Endometrial microvascular endothelial cells (primary cell): ENCODE measurements around the gene DPH7. TPM values are rescaled to one million over a fixed set of nuclear protein-coding genes. Genes with fewer than 3 reads are reported as not detected.

Experiments
- in situ Hi-C: cut with HindIII; loops from 2 replicates; pipeline ENCODE4 v1.10.0; 2017; ENCODE audit warnings: low sequenced_read_pairs, low pct_unique_long_range_greater_than_20kb; ENCODE audit errors: inconsistent ontology term
- total RNA-seq: library from RNA; depleted of rRNA; stranded (reverse); fragments of >200 nt; gene quantifications from one replicate; pipeline ENCODE4 v1.2.3, GENCODE V29; 2015; ENCODE audit errors: inconsistent ontology term

The DPH7 gene
- total RNA-seq, 1 donor from 2014 or later, result 37.2 TPM

DNA sequence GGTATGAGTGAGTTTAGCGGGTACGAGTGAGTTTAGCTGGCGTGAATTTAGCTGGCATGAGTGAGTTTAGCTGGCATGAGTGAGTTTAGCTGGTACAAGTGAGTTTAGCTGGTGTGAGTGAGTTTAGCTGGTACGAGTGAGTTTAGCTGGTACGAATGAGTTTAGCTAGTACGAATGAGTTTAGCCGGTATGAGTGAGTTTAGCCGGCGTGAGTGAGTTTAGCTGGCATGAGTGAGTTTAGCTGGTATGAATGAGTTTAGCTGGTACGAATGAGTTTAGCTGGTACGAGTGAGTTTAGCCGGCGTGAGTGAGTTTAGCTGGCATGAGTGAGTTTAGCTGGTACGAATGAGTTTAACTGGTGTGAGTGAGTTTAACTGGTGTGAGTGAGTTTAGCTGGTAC is 69.5 kb downstream of the DPH7 start:
- in situ Hi-C loops, result no loop called here

DNA sequence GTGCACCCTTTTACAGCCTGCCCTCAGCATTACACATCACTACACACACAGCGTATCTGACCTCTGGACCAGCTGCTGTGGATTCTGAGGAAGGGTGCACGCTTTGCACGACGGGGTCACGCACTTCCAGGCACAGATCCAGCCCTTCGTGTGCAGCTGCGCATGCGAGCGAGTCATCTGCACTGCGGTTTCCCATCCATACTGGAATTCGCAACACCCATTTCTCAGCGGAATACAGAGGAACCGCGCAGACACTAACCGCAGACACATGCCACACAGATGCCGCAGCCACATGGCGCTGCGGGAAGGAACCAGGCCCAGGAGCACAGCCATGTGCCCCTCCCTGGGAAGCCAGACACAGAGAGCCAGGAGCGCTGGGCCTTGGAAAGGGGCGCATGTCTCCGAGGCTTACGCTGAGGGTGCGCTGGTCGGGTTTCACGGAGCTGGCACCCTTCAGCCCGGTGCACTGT is 72.0 kb downstream of the DPH7 start:
- in situ Hi-C loops, result no loop called here

DNA sequence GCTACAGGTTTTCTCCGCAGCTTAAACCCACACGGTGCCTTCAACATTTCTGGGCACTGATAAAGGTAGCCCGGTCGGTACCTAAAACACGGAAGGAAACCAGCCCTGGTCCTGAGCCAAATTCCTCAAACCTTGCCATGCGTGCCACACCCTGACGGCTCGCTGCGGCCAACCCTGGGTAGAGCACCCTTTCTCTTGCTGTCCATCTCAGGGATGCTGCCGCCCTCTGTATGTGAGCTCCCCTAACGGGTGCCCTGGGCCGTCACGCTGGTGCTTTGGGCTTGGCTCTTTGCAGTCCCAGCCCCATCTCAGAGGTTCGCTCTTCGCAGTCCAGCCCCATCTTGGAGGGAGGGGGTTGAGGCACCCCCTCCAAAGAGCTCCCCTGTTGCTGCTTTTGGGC is 72.5 kb downstream of the DPH7 start:
- in situ Hi-C loops, result no loop called here

DNA sequence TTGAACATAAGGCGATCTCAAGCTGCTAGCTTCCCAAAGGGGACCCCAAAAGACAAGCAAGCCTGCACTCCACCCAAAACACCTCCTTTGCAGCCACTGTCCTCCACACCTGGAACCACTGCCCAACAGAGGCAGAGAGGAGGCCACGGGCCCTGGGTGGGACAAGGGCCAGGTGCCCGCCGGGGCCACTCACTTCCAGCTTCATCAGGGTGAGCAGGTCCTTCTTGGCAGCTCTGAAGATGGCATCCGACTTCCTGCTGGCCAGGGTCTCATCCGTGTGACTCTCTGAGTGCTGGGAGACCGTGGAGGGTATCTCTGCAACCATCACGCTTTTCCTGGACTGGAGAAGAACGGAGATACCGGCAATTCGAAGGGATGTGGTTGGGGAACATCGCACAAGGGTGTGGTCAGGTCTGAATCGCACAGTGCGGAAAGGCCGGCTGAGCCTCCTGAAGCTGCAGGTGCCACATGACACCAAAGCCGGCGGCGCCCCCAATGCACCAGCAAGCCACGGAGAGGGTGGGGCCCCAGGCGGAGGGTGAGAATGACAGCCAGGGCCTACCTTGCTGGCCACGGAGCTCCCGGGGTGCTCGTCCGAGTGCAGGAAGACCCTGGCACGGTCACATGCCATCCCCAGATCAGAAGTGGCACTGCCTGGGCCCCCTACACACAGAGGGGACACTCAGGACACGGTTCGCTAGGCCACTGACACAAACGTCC is 73.1 kb downstream of the DPH7 start:
- in situ Hi-C loops, result no loop called here

Other genes starting within 250 kb of the DPH7 start
- gene EXD3, start 155.8 kb downstream of the DPH7 start, total RNA-seq, result 4.0 TPM
- 0.74 TPM for gene NOXA1, start 155.5 kb downstream of the DPH7 start, total RNA-seq
- gene ENTPD8, start 137.6 kb downstream of the DPH7 start, total RNA-seq, result not detected
- gene NSMF, start 119.6 kb downstream of the DPH7 start, total RNA-seq, result 43.8 TPM
- under 0.01 TPM for gene PNPLA7, start 28.5 kb downstream of the DPH7 start, total RNA-seq
- 107 TPM for gene MRPL41, start 27.0 kb downstream of the DPH7 start, total RNA-seq
- gene ZMYND19, start 11.6 kb upstream of the DPH7 start, total RNA-seq, result 27.8 TPM
- gene ARRDC1, start 26.8 kb upstream of the DPH7 start, total RNA-seq, result 30.2 TPM
- gene EHMT1, start 40.1 kb upstream of the DPH7 start, total RNA-seq, result 69.0 TPM